CD4-positive, alpha-beta T cell treated with Interleukin-4 for 1 hour (primary cell): ENCODE data around the gene ZNF598.
"Not testable (repeated sequence)": the region's sequence is repeated elsewhere in the genome, so short reads cannot be mapped to it uniquely, and the experiment has no call there.

Experiments
- DNase-seq, 2 donors: peaks; one replicate each; pipeline ENCODE4 v3.0.0-alpha.2; 2020 to 2022

Gene ZNF598

GRCh38 chr16:2040041-2040786 lies 30.6 kb upstream of the ZNF598 start:
- no peak for DNase-seq

- DNase-seq: no peak
These were observed 29.8 kb upstream of the ZNF598 start for GRCh38 chr16:2039274-2040031.

GRCh38 chr16:2038382-2039231 lies 29.0 kb upstream of the ZNF598 start:
- DNase-seq: no peak

- no peak for DNase-seq
These were observed 28.2 kb upstream of the ZNF598 start for GRCh38 chr16:2037647-2038381.

- no peak for DNase-seq
These were observed 27.5 kb upstream of the ZNF598 start for GRCh38 chr16:2037115-2037514.

- DNase-seq: no peak
These were observed 26.8 kb upstream of the ZNF598 start for GRCh38 chr16:2036200-2036966.

GRCh38 chr16:2035431-2036199 lies 26.0 kb upstream of the ZNF598 start:
- no peak for DNase-seq

GRCh38 chr16:2034696-2035430 lies 25.2 kb upstream of the ZNF598 start:
- DNase-seq: no peak

- not testable (repeated sequence) for DNase-seq
These were observed 24.5 kb upstream of the ZNF598 start for GRCh38 chr16:2033909-2034695.

- peak in 1 of 2 donors; percentile 33 for DNase-seq
These were observed 23.7 kb upstream of the ZNF598 start for GRCh38 chr16:2033057-2033908.

GRCh38 chr16:2032285-2033056 lies 22.9 kb upstream of the ZNF598 start:
- DNase-seq: no peak

- no peak for DNase-seq
These were observed 21.5 kb upstream of the ZNF598 start for GRCh38 chr16:2031081-2031577.

GRCh38 chr16:2030036-2030435 lies 20.4 kb upstream of the ZNF598 start:
- DNase-seq: no peak

GRCh38 chr16:2029350-2029749 lies 19.7 kb upstream of the ZNF598 start:
- no peak for DNase-seq

GRCh38 chr16:2028620-2029220 lies 19.1 kb upstream of the ZNF598 start:
- no peak for DNase-seq

GRCh38 chr16:2028146-2028545 lies 18.5 kb upstream of the ZNF598 start:
- no peak for DNase-seq
